GM15510 (cell line): Measurements from ENCODE around the gene ENGASE.

ENCODE experiments used
- POLR2A ChIP-seq: IDR thresholded peaks from 3 replicates; pipeline ENCODE4 v1.6.1; 2011; ENCODE audit warnings: borderline replicate concordance; ENCODE audit not compliant: insufficient read length; ENCODE audit errors: extremely low read depth

The ENGASE gene

DNA sequence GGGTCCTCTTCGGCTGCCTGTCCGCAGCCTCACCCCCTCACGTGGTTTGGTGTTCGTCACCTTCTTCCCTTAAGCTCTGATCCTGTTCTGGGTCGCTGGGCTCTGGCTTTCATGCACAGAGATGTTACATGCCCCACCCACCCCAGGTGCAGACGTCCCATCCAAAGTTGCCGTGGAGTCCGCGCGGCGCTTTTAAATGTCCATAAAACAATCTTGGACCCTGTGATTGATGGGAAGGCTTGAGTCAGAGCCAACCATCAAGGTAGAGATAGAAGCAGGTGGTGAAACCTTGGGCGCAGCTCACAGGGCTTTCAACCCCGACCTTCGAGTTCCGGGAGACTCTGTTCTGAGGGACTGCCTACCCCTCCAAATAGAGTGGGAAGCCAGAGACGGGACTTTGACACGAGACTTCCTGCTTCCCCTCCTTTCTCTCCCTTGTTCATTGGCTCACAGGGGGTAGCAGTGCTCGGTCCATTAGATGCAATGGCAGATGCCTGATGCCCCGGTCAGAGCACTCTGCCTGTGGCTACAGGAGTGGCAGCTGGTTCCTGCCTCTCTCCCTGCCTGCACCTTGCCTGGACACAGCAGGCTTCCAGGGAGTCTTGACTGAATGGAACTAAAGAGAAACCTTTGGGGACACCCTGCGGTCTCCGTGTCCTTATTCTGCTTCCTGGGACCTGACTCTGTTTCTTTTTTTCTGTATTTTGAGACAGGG, 4.0 kb downstream of the ENGASE start:
- no peak for TF ChIP-seq POLR2A

DNA sequence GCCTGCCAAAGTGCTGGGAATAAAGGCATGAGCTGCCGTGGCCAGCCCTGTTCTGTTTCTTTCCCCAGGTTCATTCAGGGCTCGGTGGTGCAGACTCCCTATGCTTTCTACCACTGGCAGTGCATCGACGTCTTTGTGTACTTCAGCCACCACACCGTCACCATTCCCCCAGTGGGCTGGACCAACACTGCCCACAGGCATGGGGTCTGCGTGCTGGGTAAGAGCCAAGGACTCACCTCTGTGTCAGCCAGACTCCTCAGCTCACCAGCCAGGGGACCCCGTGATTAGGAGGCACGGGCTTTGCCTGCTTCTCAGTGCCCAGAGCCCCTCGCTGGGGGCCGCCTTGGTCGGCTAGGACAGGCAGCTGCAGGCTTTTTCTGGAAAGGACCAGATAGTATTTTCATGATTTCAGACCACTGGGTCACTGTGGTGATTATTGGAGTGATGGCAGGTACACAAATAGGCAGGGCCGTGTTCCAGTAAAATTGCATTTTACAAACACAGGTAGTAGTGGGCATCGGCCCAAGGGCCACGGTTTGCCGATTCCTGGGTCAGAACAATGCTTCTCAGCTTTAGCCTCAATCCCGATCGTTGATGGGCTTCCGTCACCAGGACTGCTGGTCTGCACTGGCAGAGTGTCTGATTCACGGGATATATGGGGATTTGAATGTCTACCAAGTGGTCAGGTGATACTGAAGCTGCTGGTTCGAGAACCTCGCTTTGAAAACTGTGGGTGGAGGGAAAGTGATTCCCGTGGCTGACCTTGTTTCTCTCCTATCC, 5.0 kb downstream of the ENGASE start:
- TF ChIP-seq POLR2A = no peak

DNA sequence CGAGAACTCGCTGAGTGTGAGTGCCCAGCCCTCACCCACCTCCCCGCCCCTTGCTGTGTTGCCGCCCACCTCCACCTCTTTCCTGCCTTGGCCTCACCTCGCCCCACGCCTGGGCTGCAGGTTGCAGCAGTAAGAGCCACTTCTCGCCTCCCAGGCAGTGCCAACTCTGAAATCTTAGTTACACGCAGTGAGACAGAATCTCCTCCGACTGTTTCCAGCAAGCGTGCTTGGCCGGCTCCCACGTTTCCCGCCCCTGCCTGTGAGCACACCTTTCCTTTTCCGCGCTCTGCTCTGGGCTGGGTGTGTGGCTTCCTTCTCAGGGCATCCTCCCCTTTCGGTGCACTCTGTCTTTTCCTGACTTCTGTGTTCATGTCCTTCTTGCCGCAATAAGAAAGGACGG, 5.7 kb downstream of the ENGASE start:
- no peak for TF ChIP-seq POLR2A

DNA sequence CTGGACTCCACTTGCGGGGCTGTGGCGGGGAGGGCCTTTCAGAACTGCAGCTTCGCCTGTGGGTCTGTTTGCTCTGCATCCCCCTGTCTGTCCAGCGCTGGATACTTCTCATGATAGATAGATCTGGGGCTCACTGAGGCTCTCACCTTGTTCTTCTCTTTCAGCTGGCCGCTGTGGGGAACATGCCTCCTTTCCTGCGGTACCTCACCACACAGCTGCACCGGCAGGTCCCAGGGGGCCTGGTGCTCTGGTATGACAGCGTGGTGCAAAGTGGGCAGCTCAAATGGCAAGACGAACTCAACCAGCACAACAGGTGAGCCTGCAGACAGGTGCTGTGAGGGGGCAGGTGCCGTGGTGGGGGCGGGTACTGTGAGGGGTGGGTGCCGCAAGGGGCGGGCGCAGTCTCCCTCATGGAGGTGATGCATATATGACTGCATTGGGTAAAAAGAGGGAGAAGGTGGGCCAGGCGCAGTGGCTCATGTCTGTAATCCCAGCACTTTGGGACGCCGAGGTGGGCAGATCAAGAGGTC, 6.2 kb downstream of the ENGASE start:
- TF ChIP-seq POLR2A = no peak

DNA sequence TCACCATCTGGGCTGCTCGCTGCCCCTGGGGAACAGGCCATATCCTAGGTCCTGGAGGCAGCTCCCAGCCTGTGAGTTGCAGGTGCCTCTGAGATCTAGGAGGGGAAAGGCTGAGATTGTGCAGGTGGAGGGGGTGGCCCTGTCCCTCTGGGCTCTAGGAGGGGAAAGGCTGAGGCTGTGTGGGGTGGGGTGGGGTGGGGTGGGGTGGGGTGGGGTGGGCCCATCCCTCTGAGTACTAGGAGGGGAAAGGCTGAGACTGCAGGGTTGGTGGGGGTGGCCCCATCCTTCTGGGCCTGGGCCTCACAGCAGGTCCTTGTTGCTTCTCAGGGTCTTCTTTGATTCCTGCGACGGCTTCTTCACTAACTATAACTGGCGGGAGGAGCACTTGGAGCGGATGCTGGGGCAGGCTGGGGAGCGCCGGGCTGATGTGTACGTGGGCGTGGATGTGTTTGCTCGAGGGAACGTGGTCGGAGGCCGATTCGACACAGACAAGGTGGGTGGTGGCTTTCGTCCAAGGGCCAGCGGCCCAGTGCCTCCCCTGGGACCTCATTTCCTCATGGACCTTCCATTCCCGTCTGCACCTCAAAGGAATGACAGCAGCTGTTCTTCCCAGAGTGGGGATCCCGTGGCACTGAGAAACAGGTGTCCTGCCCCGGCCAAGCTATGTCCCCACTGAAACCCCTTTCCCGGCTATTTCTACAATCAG, 7.1 kb downstream of the ENGASE start:
- TF ChIP-seq POLR2A = no peak

DNA sequence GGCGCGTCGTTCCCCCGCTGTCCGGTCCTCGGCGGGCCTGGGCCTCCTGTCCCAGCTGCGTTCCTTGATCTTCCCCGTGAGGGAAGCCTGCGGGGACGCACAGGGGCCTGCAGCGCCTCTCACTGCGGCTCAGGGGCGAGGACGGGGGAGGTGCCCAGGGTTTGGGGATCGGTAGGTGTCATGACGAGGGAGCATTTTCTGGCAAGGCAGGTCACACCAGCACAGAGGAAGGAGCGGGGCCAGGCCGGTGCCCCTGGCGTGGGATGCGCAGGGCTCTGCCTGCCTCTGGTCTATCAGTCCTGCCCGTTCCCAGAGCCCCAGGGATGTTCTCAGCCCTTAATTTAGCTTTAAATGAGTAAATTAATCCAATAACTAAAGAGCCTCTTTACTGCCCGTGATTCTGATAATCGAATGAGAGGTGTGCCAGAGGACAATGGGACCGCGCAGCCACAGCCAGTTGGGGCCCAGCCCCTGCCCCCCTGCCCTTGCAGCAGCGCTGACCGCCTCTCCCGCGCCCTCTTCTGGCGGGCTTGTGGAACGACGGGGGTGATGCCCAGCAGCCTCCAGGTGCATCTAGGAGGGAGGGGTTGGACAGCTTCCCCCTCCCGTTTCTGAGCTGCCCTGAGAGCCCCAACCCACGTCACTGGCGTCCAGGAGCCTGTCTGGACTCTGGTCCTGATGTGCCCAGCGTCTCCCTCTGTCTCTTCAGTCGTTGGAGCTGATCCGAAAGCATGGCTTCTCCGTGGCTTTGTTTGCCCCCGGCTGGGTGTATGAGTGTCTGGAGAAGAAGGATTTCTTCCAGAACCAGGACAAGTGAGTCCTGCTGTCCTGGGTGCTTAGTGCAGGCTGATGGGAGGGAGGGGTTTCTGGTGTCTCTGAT, 7.9 kb downstream of the ENGASE start:
- no peak for TF ChIP-seq POLR2A

DNA sequence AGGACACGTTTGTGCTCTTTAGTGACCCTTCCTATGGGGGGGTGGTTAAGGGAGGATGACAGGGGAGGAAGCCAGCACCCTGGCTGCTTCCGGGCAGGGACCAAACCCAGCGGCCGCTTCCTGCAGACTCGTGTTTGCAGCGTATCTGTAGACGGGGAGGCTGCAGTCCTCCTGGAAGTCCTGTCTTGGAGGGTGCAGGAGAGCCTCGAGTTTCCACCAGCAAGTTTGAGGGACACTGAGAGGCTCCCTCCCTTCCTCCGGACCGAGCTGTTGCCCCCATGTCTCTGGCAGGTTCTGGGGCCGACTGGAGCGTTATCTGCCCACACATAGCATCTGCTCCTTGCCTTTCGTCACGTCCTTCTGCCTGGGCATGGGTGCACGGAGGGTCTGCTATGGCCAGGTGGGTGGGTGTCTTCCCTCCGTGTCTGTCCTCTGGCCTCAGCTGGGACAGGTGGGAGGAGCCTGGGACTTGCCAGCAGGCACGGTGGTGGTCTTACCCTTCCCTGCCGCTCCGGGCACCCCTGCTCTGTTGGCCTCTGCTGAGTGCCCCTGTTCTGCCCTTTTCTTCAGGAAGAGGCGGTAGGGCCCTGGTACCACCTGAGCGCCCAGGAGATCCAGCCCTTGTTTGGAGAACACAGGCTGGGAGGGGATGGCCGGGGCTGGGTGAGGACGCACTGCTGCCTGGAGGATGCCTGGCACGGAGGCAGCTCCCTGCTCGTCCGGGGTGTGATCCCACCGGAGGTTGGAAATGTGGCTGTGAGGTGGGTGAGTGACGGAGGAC, 8.8 kb downstream of the ENGASE start:
- TF ChIP-seq POLR2A = no peak

DNA sequence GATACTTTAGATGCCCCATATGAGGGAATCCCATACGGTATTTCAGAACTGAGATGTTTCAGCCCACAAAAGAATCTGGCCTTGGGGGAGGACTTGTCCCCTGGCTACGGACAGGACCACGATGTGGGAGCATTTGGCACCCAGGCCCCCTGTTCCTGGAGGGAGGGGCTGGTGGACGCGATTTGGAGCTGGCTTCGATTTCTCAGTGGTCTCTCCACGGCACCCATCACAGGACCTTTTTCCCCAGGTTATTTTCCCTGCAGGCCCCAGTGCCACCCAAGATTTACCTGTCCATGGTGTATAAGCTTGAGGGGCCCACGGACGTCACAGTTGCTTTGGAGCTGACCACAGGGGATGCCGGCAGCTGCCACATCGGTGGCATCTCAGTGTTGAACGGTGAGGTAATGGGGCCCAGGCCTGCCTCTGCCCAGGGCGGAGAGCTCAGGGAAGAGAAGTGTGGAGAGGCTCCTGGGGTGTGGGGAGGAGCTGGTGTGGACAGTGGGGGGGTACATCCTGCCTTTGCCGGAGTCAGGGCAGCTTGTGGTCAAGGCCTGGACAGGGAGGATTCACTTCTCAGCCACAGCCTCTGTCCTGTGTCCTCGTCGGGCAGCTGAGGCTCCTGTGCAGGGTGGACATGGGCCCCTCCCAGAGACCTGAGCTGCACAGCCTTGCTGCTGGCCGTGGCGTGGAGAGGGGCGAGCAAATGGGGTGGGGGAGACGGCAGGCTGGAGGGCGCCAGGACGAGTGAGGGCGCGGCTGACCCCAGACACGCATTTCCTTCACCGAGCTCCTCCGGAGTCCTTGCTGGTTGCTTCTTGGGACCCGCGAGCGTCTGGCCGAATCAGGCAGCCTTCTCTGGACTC, 9.9 kb downstream of the ENGASE start:
- TF ChIP-seq POLR2A = no peak

DNA sequence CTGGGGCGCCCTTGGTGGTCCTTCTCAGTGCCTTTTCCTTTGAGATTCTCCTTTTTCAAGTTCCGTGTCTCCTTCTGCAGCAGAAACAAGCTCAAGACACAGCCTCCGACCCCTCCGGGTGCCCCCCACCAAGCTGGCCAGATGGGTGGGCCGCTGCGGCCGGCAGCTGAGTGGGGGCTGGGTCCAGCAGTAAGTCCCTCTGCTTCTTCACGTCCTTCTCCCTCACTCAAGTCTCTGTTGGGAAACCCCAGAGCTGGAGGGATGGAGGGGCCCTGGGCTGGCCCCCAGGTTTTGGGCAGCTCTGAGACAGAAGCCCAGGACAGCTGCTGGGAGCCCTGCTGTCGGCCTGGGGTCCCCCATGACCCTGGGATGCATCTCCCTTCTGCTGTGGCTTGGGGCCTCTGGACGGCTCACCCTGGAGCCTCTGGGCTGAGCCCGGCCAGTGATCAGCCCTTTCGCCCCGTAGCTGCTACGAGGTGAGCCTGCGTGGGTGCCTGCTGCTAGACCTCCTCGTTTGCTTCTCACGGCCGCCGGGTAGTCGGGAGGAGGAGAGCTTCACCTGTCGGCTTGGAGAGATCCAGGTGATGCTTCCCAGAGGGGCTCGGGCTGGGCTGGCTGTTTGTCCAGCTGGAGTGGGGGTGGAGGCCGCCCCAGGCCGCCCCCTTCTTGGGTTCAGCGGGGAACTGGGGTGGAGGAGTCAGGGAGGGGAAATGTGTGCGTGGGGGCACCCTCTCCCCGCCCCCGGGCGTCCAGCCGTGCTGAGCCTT, 10.7 kb downstream of the ENGASE start:
- TF ChIP-seq POLR2A = no peak

DNA sequence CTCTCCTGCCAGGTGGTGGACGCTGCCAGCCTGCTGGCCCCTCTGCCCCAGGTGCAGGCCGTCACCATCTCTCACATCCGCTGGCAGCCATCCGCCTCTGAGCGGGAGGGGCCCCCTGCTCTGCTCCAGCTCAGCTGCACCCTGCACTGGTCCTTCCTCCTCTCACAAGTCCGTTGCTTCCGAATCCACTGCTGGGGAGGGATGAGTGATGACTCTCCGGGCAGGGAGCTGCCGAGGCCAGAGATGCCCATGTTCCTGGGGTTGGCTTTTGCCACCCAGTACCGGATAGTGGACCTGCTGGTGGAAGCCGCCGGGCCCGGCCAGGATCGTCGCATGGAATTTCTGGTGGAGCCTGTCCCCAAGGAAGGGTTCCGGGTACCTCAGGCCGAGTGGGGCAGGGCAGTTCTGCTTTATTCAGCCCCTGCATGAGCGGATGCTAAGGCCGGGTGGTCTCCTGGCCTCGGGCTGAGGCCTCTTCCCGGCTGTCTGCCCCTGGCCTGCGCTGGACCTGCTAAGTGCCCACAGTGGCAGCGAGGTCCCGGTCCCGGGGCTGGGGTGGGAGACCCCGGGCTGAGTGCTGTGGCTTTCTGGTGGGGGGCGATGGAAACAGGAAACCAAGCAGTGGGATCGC, 11.4 kb downstream of the ENGASE start:
- TF ChIP-seq POLR2A = no peak

DNA sequence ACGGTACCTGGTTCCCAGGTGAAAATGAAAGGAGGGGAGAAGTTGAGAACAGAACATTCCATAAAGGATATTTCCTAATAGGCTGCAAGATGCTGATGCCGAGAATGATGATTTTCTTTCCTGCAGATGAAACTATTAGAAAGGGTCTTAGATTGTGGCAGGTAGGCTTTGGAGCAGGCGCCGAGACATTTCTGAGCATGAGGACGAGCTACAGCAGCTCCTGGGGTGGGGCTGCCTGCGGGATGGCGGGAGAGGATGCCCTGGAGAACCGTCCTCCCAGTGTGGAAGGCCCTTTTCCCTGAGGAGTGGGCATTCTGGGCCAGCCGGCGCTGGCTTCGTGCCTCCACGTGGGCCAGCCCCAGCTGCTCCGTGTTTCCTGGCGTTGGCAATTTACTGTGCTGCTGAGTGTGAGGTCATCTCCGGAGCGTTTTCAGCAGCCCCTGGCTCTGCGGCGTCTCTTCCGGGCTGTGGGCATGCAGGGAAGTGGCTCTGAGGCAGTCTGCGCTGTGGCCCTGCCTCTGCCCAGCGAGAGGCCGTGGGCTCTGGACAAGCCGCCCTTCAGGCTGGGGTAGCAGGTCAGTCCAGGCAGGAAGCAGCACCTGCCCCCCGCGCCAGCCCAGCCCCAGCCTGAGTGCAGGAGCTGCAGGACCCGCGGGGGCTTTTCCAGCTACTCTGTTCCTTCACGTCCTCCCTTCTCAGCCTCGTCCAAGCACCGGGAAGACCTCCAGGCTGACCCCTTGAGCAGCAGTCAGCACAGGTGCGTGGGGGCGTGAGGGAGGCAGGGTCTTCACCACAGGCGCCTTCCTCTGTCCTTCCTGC, 12.2 kb downstream of the ENGASE start:
- TF ChIP-seq POLR2A = no peak
